ENCODE data around the gene PPIP5K2. TPM values are rescaled to one million over a fixed set of nuclear protein-coding genes. Genes with fewer than 3 reads are reported as not detected.

PPIP5K2 gene
- total and polyA plus RNA-seq, 2 of the 8 experiments (the other 6 are each of a cell fraction or from before 2014, with no cell fraction given) = 14.8 to 46.6 TPM

- no peak overlapping the region for H2AK5ac ChIP-seq (ENCODE audit: low read depth, low read length)
- H4K8ac ChIP-seq (ENCODE audit: extremely low read depth, insufficient read depth, low read length) = no peak overlapping the region
- WGBS, 2 experiments (ENCODE audit: extremely low coverage in 1 of 2, insufficient coverage in 1 of 2, insufficient read length in 1 of 2, insufficient replicate concordance in 2 of 2, low coverage in 1 of 2, low lambda C conversion rate in 2 of 2, missing lambda C conversion rate in 1 of 2) = 85% methylated on average over 1 of the region's 1 CpG; no CpG with 5 or more reads in 1 of the 2 experiments
- CTCF ChIA-PET (ENCODE audit: partially characterized antibody) = interaction anchor here (0.6 to 1.2 kb wide), 2 partner anchors 23 to 105 kb away, joined by 3 to 4 read pairs; no protein-coding TSS in a partner anchor
- H3K18ac ChIP-seq (ENCODE audit: extremely low read depth, low read length) = no peak overlapping the region
- H3K4ac ChIP-seq (replicated peaks; ENCODE audit: insufficient read length, low read depth, low read length) = no peak overlapping the region
- no peak overlapping the region for H4K91ac ChIP-seq (replicated peaks; ENCODE audit: insufficient read length, low read length)
- POLR2A ChIA-PET (ENCODE audit: partially characterized antibody) = interaction anchor here (1.3 kb wide), 1 partner anchor 12 kb away, joined by 4 read pairs; the partner anchor contains the start of genes GIN1 and PPIP5K2
- H3K27me3 ChIP-seq (replicated peaks in 1 of 4; ENCODE audit: control insufficient read depth in 3 of 4, extremely low read depth in 1 of 4, insufficient read depth in 3 of 4, low read length in 3 of 4) = no peaks in the 10 kb centered on the region
- DNase-seq (ENCODE audit: low read depth in 1 of 2, low spot score in 2 of 2) = no peak
- H2AFZ ChIP-seq (ENCODE audit: low read length) = no peak overlapping the region
- H3K9me3 ChIP-seq (ENCODE audit: insufficient read depth in 2 of 2, low read depth in 1 of 2, low read length in 1 of 2) = no peaks in the 10 kb centered on the region
- H3K36me3 ChIP-seq (ENCODE audit: control insufficient read depth in 2 of 4, insufficient read depth in 4 of 4, low read length in 3 of 4) = peaks cover 0 to 3% (median 0%) of the 10 kb centered on the region in 4 experiments; a peak in 1 of 8 replicates
- H3K4me3 ChIP-seq (ENCODE audit: extremely low read depth in 1 of 4, insufficient read depth in 2 of 4, low read depth in 3 of 4, low read length in 4 of 4) = no peak overlapping the region
- H3K9ac ChIP-seq (replicated peaks in 1 of 4; ENCODE audit: extremely low read depth in 1 of 4, low read depth in 3 of 4, low read length in 3 of 4) = no peak overlapping the region
- no peak overlapping the region for H3K14ac ChIP-seq (ENCODE audit: insufficient read length)
- H3K4me2 ChIP-seq (ENCODE audit: insufficient read depth in 1 of 2, low read depth in 2 of 2, low read length in 2 of 2) = no peak overlapping the region
- H2BK5ac ChIP-seq (ENCODE audit: low read depth, low read length) = no peak overlapping the region
- H3K4me1 ChIP-seq (replicated peaks in 1 of 4; ENCODE audit: control insufficient read depth in 3 of 4, insufficient read depth in 4 of 4, low read length in 3 of 4) = no peaks in the 10 kb centered on the region
- H2BK120ac ChIP-seq (replicated peaks; ENCODE audit: low read depth, low read length) = no peak overlapping the region
- H3K79me2 ChIP-seq (ENCODE audit: control insufficient read depth in 1 of 2, insufficient read depth in 2 of 2, low read length in 2 of 2) = no peaks in the 10 kb centered on the region
- H4K5ac ChIP-seq (ENCODE audit: insufficient read length, low read depth, low read length) = no peak overlapping the region
- no peak overlapping the region for H2BK12ac ChIP-seq (ENCODE audit: low read depth, low read length)
- H3K27ac ChIP-seq (ENCODE audit: low read depth, low read length) = no peak overlapping the region
- no peak for FAIRE-seq
- H3K23ac ChIP-seq (ENCODE audit: insufficient read length) = no peak overlapping the region
- no peaks in the 10 kb centered on the region for H3K79me1 ChIP-seq (ENCODE audit: low read depth, low read length)
- no peak overlapping the region for H3K56ac ChIP-seq (replicated peaks; ENCODE audit: insufficient read length, low read depth, low read length)
- H4K20me1 ChIP-seq (replicated peaks in 1 of 2; ENCODE audit: control insufficient read depth in 1 of 2, insufficient read depth in 2 of 2, low read length in 2 of 2) = peaks cover 0 to 2% of the 10 kb centered on the region in 2 experiments
- no peak overlapping the region for H2BK15ac ChIP-seq (ENCODE audit: low read length)
- H3K23me2 ChIP-seq (ENCODE audit: low read depth, low read length) = no peaks in the 10 kb centered on the region
- no peak overlapping the region for H2BK20ac ChIP-seq (ENCODE audit: low read length)
- no peak for TF ChIP-seq EZH2 (IDR thresholded peaks at IDR 0.05; ENCODE audit: low read depth, low read length, severe bottlenecking)
- no peak for TF ChIP-seq TBP (IDR thresholded peaks at IDR 0.05; ENCODE audit: low read depth, low read length)
- TF ChIP-seq BRCA1 (IDR thresholded peaks at IDR 0.05; ENCODE audit: low read depth, low read length) = no peak
- no peak for TF ChIP-seq TAF1 (IDR thresholded peaks at IDR 0.05; ENCODE audit: low read depth, low read length)
- TF ChIP-seq EP300 (IDR thresholded peaks at IDR 0.05; ENCODE audit: borderline replicate concordance in 1 of 2, low read depth in 2 of 2, low read length in 2 of 2) = no peak
- TF ChIP-seq SIX5 (IDR thresholded peaks at IDR 0.05; ENCODE audit: low read depth, low read length) = no peak
- no peak for TF ChIP-seq ASH2L (IDR thresholded peaks at IDR 0.05; ENCODE audit: low read length)
- TF ChIP-seq SRF (IDR thresholded peaks at IDR 0.05; ENCODE audit: low read depth, low read length) = no peak
- no peak for TF ChIP-seq ZNF274 (IDR thresholded peaks at IDR 0.05; ENCODE audit: borderline replicate concordance, extremely low read depth, low read length)
- TF ChIP-seq RAD21 (IDR thresholded peaks at IDR 0.05 in 1 of 2, conservative IDR thresholded peaks at IDR 0.05 in 1 of 2; ENCODE audit: low read depth in 2 of 2, low read length in 2 of 2) = no peak
- no peak for TF ChIP-seq KDM1A (IDR thresholded peaks at IDR 0.05; ENCODE audit: borderline replicate concordance, low read length)
- TF ChIP-seq CBX8 (IDR thresholded peaks at IDR 0.05; ENCODE audit: borderline replicate concordance, low read depth, low read length) = no peak
- TF ChIP-seq KDM5A (IDR thresholded peaks at IDR 0.05; ENCODE audit: low read length) = no peak
- TF ChIP-seq BACH1 (IDR thresholded peaks at IDR 0.05; ENCODE audit: low read length) = no peak
- TF ChIP-seq BCL11A (IDR thresholded peaks at IDR 0.05; ENCODE audit: low read depth in 2 of 2, low read length in 2 of 2) = no peak
These were observed 12.6 kb downstream of the PPIP5K2 start for GRCh38 chr5:103132684-103133083.

All from H1 (cell line).